Effector CD8-positive, alpha-beta T cell (primary cell): Measurements from ENCODE around the gene UACA.

Experiments
- DNase-seq: peaks from one replicate; lab custom pipeline; 2025; lab: John Stamatoyannopoulos, UW

UACA gene

DNA sequence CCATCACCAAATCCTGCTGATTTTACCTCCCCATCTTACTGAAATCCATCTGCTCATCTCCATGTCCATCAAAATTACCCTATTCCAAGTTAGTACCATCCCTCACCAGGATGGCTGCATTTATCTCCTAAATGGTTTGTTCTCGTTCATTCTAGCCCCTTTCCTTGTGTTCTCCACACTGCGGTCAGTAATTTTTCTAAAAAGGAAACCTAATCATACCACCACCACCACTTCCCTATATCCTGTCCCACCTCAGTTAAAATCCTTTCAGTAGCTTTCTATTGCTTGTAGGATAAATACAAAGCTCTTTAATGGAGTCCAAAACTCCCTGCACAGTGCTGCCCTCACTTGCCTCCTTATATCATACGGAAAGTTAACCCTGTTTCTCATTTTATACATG lies 51.1 kb downstream of the UACA start:
- DNase-seq = no peak

DNA sequence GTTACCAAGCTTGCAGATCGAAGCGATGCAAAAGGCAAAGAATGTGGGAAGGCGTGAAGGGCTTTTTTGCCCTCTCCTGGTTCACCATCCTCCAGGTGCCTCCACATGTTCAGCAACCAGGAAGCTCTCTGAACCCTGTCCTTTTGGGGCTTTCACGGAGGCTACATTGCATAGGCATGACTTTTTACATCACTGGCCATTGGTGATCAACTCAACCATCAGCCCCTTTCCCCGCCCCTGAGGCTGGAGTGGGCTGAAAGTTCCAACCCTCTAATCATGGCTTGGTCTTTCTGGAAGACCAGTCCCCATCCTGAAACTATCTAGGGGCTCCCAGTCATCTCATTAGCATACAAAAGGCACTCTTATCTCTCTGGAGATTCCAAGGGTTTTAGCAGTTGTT lies 52.6 kb downstream of the UACA start:
- DNase-seq = no peak

DNA sequence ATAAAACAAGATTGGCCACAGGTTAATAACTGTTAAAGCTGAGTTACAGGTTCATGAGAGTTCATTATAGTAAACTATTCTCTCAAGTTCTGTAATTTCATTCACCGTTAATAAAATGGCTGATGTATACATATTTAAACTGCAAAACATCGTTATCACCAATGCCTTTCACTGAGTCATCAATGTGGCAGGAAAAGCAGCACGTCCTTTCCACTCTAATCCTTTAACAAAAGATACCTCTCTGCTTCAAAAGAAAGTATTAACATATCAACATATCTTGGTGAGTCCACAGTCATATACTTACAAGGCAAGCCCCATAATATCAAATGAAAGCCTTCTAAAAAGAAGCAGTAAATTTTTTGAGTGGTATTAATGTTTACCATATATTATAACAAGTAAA lies 54.5 kb downstream of the UACA start:
- no peak for DNase-seq

DNA sequence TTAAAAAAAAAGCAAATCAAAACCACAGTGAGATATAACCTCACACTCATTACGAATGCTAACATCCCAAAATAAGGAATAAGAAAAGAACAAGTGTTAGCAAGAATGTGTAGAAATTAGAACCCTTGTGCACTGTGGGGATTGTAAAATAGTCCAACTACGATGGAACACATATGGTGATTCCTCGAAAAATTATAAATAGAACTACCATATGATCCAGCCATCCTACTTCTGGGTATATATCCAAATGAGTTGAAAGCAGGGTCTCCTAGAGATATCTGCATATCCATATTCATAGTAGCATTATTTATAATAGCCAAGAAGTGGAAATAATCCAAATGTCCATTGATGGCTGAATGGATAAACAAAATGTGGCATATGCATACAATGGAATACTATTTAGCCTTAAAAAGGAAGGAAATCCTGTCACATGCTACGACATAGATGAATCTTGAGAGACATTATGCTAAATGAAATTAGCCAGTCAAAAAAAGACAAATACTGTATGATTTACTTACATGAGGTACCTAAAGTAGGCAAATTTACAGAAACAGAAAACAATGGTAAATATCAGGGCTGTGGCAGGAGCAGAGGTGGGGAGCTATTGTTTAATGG lies 55.6 kb downstream of the UACA start:
- DNase-seq = no peak

GRCh38 chr15:70704731-70705130 lies 58.6 kb downstream of the UACA start:
- DNase-seq = no peak

GRCh38 chr15:70704166-70704565 lies 59.2 kb downstream of the UACA start:
- no peak for DNase-seq

DNA sequence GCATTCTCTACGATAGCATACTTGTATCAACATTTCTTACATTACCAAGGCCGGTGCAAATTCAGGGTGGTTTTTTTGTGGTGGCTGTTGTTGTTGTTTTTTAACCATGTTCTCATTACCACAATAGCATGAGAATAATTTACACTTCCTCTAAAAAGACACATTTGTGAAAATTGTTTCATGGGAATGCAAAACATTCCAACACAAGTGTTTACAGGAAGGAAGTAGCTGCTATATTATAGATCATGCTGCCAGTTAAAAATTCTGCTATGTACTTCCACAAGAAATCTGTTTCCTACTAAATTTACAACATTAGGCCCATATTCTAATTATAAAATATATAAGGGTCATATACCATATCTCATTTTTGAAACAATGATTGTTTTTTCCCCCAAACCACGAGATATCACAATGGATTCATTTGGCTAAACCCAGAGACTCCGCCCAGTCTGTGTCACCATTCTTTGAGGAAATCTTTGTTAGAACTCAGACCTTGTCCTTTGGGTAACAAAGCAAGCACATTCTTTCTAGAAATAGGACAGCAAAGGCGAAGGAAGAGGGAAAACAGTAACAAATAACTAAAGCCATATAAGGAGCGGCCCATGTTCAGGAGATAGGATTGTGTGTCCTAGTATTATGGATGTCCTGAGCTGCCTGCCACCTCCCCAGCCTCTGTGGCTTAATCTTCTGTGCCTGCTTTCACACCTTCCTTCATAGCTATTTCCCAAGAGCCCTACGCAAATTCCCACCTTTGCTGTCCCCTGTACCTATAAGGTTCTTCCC lies 60.1 kb downstream of the UACA start:
- no peak for DNase-seq

DNA sequence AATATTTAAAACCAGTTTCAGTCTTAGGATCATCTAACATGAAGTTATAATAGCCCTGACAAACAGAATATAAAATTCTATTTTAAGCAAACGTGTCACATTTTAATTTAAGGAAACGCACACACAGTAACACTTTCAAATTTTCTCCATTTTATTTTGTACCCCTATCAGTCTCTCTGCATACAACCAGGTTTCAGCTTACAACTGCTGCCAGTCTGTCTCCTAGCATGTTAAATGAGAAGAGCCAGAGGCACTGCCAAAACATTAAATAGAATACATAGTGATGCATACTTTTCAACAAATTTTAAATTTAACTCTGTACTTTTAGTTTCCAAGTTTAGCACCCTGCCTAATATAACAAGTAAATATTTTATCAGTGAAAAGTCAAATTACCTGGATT lies 60.8 kb downstream of the UACA start:
- DNase-seq = no peak

DNA sequence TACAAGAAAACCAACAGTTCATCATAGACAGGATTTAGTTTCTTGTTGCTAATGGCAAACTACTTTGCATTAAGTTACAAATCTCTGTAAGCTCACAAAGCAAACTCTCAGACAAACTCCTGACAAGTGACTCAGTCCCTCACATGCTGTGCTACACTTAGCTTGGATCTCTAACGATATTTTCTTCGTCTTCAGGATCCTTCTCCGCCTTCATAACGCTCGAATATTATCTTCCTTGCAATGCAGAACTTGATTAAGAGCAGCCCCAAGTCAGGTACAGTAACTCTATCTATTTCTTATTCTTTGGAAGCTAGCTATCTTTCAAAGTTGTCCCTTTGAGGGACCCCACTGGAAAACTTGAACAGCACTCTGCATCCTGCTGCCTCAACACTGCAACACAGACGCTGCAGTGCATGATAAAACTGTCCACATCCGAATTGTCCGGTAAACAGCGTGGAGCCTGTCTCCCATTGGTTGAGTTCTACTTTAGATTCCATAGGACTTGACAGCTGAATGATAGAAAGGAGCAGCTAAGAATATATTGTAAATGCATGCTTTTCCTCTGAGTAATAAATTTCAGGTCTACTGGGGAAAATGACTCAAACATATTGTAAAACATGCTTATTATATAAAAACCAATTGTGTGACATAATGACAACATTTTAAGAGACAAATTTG lies 61.3 kb downstream of the UACA start:
- DNase-seq = no peak

- no peak for DNase-seq
Observed at GRCh38 chr15:70701171-70701570, 62.2 kb downstream of the UACA start.

- no peak for DNase-seq
Observed at GRCh38 chr15:70699890-70700289, 63.5 kb downstream of the UACA start.

- no peak for DNase-seq
Observed at GRCh38 chr15:70698836-70699390, 64.4 kb downstream of the UACA start.

- no peak for DNase-seq
Observed at GRCh38 chr15:70698426-70698825, 64.9 kb downstream of the UACA start.

DNA sequence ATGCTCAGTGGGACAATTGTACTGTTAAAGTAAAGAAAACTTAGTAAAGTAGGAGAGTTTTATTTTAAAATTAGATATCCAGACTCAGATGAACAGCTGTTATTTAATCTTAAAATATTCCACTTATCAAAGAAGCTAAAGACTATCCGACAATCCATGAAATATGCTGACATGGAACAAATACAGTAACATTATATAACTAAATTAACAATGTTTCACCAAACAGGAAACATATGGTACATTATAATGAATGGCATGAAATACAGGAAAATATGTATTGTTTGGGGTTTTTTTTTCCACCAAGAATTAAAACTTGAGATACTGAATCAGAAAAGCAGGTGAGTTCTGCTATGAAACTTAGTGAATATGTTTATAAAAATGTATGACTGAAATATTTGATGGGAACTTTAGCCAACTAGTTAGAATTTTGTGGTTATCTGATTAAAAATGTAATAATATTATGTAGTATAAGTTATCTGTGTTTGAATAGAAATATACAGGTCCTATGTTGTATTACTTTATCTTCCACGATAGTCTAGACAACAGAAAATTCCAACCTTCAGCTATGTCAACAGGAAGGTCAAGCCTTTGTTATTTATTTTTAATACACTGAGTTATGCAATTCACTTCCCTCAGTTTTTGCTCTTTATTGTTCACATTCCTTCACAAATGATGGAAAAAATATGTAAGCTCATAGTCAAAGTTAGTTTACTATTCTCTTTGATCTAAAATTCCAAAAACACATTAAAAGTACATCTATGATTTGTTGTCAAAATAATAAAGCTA lies 72.7 kb downstream of the UACA start:
- no peak for DNase-seq

DNA sequence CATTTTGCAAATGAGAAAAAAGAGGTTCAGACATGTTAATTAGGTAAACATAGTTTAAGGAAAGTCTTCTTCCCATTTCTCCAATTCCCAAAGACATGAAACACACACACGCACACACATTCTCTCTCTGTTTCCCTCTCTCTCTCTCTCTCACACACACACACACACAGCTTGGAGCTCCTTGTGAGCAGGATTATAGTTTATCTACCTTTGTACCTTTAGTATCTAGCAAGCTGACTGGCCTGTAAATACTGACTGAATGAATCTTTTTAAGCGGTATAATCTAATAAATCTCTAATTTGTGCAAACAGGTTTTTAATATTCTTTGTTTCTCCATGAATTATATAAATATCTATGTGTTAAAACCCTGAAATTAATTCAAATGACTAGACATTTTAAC lies 73.3 kb downstream of the UACA start:
- DNase-seq = no peak

- DNase-seq = no peak
Observed at GRCh38 chr15:70687482-70687881, 75.9 kb downstream of the UACA start.

GRCh38 chr15:70680817-70681216 lies 82.5 kb downstream of the UACA start:
- DNase-seq = no peak

- no peak for DNase-seq
Observed at GRCh38 chr15:70679919-70680231, 83.5 kb downstream of the UACA start.

DNA sequence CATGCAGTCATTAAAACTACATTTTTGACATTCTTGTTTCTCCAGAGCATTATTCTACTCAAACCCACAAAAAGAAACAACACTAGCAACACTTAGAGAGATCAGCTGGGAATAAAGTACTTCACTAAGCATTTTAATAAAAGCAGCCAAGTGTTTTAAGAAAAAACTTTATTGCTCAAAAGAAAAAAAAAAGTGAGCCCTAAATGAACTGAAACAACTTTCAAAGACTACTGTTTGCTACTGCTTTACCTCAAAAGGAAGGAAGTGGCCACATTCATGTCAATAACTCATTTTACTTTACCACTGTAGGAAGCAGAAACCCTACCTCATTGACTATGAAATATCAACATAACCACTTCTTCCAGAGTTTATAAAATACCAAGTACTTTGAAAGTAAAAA lies 91.3 kb downstream of the UACA start:
- DNase-seq = no peak

DNA sequence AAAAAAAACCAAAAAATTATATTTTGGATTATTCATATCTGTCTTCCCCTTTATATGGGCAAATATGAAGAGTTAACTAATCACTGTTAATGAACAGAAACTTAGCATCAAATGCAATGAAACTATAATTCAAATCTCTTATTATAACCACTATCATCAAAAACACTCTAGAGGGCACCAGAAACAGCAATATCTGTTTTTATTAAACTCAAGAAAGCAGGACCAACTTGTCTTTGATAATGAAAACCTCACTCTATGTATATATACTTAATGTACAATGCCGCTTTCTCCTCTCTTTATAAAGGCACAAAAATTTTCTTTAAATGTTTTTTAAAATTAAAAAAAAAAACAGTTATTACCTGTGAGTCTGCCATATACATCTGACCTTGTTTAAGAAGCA lies 92.7 kb downstream of the UACA start:
- no peak for DNase-seq

DNA sequence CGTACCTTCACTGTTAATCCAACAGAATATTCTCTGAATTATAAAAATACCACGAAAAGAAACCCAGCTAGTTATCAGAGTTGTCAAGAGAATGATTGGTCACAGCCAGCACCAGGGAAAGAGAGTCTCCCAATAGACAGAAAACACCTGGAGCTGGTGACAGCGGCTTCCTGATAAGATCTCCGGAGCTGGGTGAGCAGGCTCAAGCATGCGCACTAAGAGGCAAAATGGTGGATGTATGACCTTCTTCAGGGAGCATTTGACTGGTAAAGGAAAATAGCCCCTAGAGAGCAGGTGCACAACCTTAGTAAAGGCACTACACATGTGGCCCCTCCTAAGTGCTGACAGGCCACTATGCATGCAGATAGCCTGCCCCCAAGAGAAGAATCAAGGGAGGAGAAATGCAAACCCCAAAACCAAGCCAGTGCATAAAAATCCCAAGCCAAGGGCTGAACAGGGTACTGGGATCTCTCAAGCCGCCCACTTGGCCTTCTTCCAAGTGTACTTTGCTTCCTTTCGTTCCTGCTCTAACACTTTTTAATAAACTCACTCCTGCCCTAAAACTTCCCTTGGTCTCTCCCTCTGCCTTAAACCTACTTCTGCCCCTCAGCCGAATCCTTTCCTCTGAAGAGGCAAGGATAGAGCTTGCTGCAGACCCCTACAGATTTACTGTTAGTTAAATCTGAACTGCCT lies 93.2 kb downstream of the UACA start:
- DNase-seq = no peak
